ENCODE results near the gene KRT3.

- TF ChIP-seq POLR2A (IDR thresholded peaks at IDR 0.05; ENCODE audit: low read length), result peak; percentile 26
- TF ChIP-seq GATA1 (IDR thresholded peaks at IDR 0.05; ENCODE audit: low read depth, low read length), result no peak
Measured at GRCh38 chr12:52836042-52836466, 40.1 kb upstream of the KRT3 start.

Data from erythroblast (primary cell).